ENCODE results near the gene ATXN2.
"Not testable (repeated sequence)": the region's sequence is repeated elsewhere in the genome, so short reads cannot be mapped to it uniquely, and the experiment has no call there.

Gene ATXN2

GRCh38 chr12:111598637-111599452 lies at the start of gene ATXN2:
TSS of gene ATXN2 (minus strand) at chr12:111599315. CDS start at chr12:111599034, 281 bp downstream.
- no peak for DNase-seq (ENCODE audit: low read depth)

GRCh38 chr12:111645433-111645832 lies 46.3 kb upstream of the ATXN2 start:
- no peak for DNase-seq (ENCODE audit: low read depth)

DNA sequence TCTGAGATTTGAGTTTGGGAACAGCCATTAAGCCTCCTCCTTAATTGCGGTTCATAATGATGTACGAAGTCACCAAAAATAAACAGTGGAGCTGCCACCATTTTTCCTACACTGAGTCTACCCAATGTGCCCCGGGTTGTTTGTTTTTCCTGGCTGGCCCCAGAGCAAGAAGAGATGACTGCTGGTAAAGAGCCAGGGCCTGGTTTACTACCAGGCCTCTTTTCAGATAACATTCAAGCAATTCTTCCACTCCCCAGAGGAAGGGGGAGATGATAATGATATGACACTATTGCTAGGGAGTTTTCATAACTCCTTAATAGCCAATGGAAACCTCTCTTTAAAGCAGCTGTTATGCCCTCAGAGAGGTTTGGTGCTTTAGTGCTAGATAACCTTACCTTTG lies 44.3 kb upstream of the ATXN2 start:
- DNase-seq (ENCODE audit: low read depth), result no peak

GRCh38 chr12:111642681-111643426 lies 43.7 kb upstream of the ATXN2 start:
- no peak for DNase-seq (ENCODE audit: low read depth)

GRCh38 chr12:111640506-111640905 lies 41.4 kb upstream of the ATXN2 start:
- no peak for DNase-seq (ENCODE audit: low read depth)

- no peak for DNase-seq (ENCODE audit: low read depth)
Observed at GRCh38 chr12:111638556-111638955, 39.4 kb upstream of the ATXN2 start.

- no peak for DNase-seq (ENCODE audit: low read depth)
Observed at GRCh38 chr12:111636209-111636945, 37.3 kb upstream of the ATXN2 start.

DNA sequence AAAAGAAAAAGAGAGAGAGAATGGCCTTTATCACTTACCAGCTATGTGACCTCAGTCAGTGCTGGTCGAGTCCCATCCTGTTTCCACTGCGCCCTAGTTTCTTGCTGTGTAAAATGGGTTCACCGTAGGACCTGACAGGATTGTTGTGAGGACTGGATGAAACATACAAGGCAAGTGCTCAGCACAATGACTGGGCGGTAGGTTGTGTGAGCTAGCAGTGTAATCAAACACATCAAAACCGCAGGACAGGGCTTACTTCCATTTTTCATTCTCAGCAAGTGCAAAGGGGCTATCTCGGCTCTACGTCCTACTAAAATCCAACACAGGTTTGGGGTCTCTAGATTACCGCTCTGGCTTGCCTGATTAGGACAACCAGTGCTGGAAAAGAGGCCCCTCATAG lies 36.4 kb upstream of the ATXN2 start:
- DNase-seq (ENCODE audit: low read depth), result no peak

- DNase-seq (ENCODE audit: low read depth), result no peak
Observed at GRCh38 chr12:111628505-111629260, 29.6 kb upstream of the ATXN2 start.

GRCh38 chr12:111626230-111626629 lies 27.1 kb upstream of the ATXN2 start:
- DNase-seq (ENCODE audit: low read depth), result no peak

DNA sequence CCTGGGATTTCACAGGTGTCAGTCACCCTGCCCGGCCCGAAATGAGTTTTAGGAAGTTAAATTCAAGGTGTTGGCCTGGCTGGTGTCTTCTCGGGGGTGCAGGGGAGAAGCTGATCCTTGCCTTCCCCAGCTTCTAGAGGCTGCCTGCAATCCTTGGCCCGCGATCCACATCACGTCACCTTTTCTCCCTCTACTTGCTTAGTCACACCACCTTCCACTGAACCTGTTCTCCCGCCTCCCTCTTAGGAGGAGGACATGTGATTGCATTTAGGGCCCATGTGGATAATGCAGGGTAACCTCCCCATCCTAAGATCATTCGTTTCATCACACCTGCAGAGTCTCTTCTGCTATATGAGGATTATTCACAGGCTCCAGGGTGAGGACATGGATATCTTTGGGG lies 25.4 kb upstream of the ATXN2 start:
- DNase-seq (ENCODE audit: low read depth), result no peak

GRCh38 chr12:111617841-111618240 lies 18.7 kb upstream of the ATXN2 start:
- not testable (repeated sequence) for DNase-seq (ENCODE audit: low read depth)

DNA sequence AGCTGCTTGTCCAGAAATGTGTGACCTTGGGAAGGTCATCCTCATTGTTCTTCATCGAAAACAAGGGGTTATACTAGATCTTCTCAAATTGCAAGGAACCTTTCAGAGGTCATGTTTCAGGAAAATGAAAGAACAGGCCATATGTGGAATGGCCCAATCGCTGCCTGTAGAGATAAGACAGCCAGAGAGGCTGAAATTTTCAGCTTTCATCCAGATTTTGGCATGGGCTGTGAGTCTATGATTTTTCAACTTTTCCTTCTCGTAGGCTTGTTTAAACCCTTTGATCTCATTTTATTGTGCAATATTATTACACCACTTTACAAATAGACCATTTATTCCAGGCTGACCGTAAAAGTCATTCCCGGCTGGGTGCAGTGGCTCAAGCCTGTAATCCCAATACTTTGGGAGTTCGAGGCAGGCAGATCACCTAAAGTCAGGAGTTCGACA lies 17.1 kb upstream of the ATXN2 start:
- DNase-seq (ENCODE audit: low read depth), result no peak

DNA sequence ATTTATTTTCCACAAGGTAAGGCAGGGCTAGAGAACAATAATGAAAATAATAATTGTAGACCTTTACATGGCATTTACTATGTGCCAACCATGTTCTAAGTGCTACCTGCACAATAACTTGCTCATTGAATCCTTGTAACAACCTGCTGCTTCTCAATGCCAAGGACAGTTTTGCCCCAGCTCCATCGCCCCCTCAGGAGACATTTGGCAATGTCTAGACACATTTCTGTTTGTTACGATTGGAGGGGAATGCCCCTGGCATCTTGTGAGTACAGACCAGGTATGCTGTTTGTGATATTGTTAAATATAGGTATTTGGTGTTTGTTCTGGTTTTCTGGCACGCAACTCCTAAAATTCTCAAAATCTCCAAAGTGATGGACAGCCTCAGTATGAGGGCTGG lies 8.1 kb upstream of the ATXN2 start:
- no peak for DNase-seq (ENCODE audit: low read depth)

GRCh38 chr12:111606767-111607230 lies 7.7 kb upstream of the ATXN2 start:
- no peak for DNase-seq (ENCODE audit: low read depth)

DNA sequence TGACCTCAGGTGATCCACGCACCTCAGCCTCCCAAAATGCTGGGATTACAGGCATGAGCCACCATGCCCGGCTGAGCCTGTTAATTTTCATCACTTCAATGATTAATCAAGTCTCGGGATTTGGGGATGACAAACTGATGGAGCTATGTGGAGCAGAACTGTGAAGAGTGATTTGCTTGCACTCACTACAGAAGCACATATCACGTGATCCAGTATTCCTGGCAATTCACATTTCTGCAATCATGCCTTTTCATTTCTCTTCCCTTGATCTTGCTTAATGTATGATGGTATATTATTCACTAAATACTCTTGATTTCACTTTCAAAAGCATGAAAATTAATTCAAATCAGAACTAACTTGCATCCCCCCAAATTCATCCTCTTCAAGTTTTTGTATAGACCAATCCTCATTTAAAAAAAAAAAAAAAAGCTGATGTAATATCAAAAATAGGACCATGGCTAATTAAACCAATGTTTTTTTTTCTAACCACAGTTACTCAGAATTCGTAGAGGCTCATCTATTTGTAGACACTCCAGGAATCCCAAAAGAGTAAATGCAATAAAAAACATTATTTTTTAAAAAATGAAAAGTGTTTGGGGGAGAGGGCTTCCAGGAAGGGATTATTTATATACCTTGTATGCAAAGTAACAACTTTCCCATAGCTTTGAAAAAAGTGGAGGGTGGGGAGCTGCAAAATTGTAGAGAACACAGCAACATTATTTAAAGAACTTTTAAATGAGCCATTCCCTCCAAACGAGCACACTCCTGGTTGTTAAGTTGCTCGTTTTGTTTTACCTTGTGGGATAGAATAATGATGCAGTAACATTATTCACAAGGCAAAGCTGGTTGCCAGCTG lies 7.0 kb upstream of the ATXN2 start:
- no peak for DNase-seq (ENCODE audit: low read depth)

GRCh38 chr12:111602857-111603256 lies 3.7 kb upstream of the ATXN2 start:
- not testable (repeated sequence) for DNase-seq (ENCODE audit: low read depth)

DNA sequence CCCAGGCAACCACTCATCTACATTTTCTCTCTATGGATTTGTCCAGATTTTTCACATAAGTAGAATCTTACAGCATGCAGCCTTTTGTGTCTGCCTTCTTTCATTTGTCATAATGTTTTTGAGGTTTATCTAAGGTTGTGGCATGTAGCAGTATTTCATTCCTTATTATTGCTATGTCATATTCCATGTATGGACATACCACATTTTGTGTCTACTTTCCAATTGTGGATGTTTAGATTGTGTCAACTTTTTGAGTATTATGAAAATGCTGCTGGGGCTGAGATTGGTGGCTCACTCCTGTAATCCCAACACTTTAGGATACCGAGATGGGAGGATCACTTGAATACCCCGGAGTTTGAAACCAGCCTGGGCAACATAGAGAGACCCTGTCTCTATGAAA lies 3.2 kb upstream of the ATXN2 start:
- DNase-seq (ENCODE audit: low read depth), result no peak

DNA sequence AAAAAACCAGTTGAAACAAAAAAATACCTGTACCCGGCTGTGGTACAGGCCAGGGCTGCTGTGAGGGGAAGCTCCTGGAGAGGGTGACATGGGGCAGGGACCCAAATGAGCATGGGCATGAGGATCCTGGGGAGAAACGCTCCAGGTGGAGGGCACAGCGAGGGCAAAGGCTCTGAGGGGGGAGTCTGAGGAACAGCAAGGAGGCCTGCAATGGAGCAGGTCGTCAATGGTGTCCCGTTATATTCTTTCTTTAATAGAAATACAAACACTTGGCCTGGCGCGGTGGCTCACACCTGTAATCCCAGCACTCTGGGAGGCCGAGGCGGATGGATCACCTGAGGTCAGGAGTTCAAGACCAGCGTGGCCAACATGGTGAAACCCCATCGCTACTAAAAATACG lies 1.9 kb upstream of the ATXN2 start:
- DNase-seq (ENCODE audit: low read depth), result not testable (repeated sequence)

- no peak for DNase-seq (ENCODE audit: low read depth)
Observed at GRCh38 chr12:111600205-111600642, 1.1 kb upstream of the ATXN2 start.
